Measurements from ENCODE around the gene TTYH3.
A peak's percentile ranks its signal among the peaks of the same experiment; 100 is the strongest.
"Not testable (repeated sequence)": the region's sequence is repeated elsewhere in the genome, so short reads cannot be mapped to it uniquely, and the experiment has no call there.

Gene TTYH3

DNA sequence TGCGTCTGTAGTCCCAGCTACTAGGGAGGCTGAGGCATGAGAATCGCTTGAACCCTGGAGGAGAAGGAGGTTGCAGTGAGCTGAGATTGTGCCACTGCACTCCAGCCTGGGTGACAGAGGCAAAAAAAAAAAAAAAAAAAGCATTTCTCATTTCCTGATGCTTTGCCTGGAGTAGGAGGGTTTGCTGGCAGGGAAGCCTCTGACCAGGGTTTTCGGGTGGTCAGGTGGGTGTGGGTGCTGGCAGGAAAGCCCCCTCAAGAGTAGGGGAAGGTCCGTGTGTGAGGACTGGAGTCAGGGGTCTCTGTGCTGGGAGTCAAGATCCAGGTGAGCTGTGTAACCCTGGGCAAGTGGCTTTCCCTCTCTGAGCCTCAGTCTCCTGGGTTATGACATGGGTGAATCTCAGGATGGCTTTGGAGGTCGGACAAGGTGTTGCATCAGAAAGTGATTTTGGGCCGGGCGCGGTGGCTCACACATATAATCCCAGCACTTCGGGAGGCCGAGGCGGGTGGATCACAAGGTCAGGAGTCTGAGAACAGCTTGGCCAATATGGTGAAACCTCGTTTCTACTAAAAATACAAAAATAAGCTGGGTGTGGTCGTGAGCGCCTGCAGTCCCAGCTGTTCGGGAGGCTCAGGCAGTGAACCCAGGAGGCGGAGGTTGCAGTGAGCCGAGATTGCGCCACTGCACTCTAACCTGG is 59.4 kb downstream of the TTYH3 start:
- no peak for DNase-seq

DNA sequence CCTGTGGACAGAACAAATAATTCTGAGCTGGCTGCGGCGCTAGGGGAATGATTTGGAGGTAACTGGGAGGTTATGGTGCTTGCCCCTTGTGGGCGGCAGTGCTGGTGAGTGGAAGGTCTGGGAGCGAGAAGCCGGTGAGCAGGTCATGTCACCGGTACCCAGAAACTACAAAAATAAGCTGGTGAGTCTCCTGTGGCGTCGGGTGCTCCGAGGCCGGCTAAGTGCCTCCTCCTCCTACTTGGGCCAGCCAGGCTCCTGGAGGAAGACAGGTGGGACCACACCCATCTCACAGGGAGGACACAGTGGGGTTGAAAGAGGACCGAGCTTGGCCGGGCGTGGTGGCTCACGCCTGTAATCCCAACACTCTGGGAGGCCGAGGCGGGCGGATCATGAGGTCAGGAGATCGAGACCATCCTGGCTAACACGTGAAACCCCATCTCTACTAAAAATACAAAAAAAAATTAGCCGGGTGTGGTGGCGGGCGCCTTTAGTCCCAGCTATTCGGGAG is 60.2 kb downstream of the TTYH3 start:
- DNase-seq = not testable (repeated sequence)

DNA sequence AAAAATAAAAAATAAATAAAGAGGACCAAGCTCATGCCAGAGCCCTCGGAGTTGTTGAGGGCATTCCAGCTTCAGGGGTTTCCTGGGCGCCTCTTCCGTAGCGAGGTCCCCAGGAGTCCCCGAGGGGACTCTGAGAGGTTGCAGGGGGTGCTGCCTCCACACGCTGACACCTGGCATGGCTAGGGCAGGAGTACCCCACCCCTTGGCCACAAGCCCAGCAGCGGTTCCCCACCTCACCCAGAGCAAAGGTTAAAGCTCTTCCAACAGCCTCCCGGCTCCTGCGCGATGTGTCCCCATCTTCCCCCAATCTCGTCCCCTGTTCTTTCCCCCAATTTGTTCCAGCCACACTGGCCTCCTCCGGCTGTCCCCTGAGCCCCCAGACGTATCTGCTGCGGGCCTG is 60.8 kb downstream of the TTYH3 start:
- DNase-seq = no peak

DNA sequence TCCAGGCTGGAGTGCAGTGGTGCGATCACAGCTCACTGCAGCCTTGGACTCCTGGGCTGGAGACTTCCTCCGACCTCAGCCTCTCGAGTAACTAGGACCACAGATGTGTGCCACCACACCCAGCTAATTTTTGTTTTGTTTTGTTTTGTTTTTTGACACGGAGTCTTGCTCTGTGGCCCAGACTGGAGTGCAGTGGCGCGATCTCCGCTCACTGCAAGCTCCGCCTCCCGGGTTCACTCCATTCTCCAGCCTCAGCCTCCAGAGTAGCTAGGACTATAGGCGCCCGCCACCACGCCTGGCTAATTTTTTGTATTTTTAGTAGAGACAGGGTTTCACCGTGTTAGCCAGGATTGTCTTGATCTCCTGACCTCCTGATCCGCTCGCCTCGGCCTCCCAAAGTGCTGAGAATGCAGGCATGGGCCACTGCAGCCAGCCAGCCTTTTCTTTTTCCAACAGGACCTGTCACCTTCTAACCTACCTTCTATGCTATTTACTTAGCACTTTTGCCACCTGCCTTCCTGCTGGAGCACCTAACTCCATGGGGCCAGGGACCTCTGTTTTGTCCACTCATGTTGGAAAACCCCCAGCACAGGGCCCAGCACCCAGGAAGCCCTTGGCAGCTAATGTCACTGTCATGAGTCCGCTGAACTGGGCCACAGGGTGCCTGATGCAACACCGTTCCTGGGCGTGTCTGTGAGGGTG is 61.8 kb downstream of the TTYH3 start:
- not testable (repeated sequence) for DNase-seq

DNA sequence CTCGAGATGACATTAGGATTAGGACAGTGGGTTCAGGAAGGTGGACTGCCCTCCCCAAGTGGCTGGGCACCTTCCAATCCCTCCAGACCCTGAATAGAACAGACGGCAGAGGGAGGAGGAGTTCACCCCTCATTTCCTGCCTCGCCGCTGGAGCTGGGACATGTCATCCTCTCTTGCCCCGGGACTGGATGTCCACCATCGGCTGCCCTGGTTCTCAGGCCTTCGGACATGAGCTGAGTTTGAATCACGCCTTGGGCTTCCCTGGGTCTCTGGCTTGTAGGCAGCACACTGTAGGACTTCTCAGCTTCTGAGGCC is 62.3 kb downstream of the TTYH3 start:
- not testable (repeated sequence) for DNase-seq

DNA sequence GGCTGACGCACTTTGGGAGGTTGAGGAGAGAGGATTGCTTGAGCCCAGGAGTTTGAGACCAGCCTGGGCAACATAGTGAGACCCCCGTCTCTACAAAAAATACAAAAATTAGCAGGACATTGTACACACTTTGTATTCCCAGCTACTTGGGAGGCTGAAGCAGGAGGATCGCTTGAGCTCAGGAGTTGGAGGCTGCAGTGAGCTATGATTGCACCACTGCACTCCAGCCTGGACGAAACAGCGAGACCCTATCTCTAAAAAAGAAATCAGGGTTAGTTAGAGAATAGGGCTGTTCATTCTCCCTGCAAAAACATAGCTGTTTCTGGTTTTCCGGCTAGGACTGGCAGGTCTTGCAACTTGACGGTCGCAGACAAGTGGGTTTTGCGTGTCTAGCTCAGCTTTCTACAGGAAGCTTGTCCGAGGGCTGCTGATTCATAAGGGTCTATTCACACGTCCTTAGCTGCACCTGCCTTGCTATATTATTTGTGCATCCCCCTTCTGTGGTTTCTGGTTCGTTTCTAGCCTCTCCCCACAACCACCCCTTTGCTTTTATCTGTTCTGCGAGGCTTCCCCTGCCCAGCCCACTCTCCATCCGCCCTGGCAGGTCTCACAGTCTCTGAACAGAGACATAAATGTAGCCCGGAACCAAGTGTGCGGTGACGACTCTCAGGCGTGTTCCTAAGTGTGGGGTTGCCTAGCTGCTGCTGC is 66.9 kb downstream of the TTYH3 start:
- peak; percentile 53 to 66 for DNase-seq

DNA sequence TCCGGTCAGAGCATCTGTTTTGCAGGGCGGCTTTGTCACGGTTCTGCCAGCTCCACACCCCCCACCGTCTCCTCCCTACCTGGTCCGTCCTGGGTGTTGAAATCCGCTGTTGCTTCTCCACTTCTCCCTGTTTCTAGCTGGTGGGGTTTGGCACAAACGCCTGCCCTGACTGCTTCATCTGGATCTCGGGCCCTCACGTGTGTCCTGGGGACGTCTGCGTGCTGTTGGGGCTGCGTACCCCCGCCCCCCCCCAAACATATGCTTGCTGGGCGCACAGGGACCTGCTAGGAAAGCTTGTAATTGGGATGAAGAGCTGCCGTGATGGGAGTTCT is 67.5 kb downstream of the TTYH3 start:
- no peak for DNase-seq

DNA sequence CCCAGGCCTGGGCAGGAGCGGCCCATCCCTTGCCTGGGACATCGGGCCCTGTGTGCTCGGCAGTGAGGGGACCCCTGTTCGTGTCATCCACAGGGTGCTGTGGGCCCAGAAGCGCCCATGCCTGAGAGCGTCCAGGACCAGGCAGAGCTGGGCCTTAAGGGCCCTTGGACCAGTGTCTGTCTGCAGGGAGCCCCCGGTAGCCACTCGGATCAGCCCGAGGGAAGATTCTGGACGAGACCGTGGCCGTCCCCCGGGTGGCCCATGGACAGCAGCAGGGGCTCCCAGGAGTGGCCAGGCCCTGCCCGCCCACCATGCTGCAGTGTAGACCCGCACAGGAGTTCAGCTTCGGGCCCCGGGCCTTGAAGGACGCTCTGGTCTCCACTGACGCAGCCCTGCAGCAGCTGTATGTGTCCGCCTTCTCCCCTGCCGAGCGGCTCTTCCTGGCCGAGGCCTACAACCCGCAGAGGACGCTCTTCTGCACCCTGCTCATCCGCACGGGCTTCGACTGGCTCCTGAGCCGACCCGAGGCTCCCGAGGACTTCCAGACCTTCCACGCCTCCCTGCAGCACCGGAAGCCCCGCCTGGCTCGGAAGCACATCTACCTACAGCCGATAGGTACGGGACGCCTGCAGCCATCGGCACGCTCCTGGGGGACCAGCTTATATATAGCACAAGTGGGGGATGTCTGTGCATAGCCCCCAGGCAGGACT is 68.5 kb downstream of the TTYH3 start:
- DNase-seq = no peak

DNA sequence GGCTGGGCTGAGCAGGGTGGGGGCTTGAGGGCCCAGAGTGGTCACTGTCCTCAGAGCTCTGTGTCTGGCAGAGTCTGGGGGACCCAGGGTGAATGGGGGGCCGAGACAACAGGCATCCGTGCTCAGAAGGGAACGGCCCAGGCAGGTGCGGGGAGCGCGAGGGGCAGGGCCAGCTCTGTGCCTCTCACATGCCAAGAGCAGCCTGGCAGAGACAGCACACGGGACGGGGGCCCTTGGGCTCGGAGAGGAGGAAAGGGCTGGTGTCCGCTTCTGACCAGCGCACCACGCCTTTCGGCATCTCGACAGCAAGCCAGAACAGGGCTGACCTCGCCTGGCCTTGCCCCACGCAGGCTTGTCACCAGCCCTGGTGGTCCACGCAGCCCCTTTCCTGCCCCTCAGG is 69.6 kb downstream of the TTYH3 start:
- DNase-seq = no peak

DNA sequence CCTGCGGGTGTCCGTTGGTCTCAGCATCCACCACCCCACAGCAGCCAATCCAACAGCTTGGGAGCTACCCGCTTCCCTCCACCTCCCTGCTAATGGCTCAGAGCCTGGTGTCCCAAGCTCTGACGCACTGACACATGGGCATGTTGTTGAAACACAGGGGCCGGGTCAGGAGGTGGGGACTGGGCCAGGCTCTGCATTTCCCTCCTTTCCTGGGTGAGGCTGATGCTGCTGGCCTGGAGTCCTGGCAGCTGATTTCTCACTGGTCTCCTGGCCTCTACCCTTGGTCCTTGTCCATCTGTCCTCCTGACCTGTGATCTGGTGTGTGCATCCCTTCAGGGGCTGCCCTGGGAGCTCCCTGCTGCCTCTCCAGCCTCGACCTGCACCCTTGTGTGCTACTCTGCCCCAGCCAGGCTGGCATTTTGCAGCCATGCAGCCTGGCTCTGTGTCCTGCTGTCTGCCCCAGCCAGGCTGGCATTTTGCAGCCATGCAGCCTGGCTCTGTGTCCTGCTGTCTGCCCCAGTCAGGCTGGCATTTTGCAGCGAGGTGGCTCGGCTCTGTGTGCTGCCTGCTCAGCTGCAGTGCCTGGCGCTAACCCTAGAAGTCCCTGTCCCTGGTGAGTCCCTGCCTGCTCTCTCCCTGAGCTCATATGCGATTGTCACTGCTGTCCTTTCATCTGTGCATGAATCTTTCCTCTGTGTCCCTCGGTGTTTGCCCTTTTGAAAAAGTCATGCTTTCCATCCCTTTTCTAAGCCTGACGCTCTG is 70.2 kb downstream of the TTYH3 start:
- DNase-seq = no peak

DNA sequence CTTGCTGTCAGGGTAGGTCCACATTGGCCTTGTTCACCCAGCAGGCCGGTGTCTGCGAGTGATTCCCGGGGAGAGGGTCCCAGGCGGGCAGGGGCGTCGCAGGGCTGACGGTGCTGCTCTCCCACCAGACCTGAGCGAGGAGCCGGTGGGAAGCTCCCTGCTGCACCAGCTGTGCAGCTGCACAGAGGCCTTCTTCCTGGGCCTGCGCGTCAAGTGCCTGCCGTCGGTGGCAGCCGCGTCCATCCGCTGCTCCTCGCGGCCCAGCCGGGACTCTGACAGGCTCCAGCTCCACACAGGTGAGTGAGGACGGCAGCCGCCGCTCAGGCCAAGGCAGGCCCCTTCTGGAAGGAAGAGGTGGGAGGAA is 70.8 kb downstream of the TTYH3 start:
- no peak for DNase-seq

DNA sequence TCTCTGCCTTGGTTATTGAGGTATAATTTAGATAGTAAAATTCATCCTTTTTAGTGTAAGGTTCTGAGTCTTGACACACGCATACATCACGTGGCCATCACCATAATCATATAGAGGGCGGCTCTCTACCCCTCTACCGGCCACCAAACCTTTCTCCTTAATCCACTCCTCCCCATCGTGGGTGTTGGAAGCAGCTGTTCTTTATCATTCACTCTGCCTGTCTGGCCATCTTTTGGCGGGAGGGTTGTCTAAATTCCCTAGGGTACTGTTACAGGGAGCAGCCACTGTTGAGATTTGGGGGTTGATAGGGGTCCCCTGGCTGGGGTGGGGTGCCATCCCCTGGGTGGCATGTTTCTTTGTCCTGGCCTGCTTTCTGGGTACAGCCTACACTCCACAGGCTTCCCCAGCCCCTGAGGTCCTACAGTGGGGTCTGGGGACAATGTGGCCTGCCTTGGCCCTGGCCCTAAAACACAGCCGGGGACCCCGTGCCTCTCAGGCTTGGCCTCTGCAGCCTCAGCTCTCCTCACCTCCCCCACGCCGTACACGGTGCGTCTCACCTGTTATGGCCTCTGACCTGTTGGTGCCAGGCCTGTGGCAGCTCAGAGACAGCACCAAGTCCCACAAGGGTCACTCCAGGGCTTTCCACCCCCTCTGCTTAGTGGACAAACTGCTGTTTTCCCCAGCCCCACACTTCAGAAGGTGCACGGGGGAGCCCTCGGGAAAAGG is 73.7 kb downstream of the TTYH3 start:
- DNase-seq = no peak

DNA sequence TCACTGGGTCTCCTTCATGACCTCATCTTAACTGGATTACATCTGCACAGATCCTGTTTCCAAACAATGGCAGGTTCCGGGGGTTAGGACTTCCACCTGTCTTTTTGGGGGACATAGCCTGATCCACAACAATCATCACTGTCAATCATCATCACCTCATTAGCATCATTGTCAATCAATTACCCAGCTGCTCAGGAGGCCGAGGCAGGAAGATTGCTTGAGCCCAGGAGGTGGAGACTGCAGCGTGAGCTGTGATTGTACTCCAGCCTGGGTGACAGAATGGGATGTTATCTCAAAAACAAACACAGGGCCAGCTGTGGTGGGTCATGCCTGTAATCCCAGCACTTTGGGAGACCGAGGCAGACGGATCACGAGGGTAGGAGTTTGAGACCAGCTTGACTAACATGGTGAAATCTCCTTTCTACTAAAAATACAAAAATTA is 74.9 kb downstream of the TTYH3 start:
- no peak for DNase-seq

DNA sequence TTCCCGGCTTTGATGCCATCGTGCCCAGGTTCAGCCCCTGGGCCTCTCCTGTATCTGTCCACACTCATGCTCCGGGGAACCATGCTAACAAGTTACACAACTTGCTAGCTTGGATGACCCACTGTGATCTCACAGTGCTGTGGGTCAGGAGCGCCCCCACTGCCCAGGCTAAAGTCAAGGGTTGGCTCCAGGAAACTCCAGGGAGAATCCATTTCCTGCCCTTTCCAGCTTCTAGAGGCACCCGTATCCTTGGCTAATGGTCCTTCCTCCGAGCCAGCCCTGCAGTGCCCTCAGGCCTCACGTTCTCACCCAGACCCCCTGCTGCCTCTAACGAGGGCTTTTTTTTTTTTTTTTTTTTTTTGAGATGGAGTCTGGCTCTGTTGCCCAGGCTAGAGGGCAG is 75.7 kb downstream of the TTYH3 start:
- DNase-seq = no peak

DNA sequence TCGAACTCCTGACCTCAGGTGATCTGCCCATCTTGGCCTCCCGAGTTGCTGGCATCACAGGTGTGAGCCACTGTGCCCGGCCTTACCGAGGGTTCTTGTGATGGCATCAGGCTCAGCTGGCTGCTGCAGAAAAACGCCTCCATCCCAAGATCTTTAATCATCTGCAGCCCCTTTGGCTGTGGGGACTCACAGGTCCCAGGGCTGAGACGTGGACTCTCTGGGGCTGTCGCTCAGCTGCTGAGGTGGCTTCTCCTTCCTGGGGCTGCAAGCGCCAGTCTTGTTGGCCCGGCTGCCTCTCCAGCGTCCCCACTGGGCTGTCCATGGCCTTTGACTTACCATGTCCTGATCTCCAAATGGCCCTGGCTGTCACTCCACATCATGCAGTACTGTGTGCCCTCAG is 76.3 kb downstream of the TTYH3 start:
- DNase-seq = no peak

DNA sequence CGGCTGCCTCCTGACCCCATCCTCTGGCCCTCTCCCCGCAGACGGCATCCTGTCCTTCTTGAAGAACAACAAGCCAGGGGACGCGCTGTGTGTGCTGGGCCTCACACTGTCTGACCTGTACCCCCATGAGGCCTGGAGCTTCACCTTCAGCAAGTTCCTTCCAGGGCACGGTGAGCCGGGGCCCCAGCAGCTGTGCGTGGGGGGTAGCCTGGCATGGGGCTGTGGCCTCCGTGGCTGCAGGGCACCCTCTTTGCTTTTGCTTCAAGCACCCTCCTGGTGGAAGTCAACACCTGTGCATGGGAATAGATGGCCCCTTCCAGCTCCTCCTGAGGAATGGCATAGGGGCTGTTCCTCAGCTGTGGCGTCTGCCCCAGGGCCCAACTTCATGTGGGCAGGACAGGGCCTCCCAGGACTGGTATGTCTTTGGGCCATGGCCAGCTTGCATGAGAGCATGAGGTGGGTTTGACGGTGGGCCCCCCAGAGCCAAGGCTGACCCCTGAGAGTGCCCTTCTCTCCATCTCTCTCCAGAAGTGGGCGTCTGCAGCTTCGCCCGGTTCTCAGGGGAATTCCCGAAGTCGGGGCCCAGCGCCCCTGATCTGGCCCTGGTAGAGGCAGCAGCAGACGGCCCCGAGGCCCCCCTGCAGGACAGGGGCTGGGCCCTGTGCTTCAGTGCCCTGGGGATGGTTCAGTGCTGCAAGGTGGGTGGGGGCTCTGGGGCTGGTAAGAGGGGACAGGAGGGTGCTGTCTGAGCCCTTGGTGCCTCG is 76.9 kb downstream of the TTYH3 start:
- no peak for DNase-seq

DNA sequence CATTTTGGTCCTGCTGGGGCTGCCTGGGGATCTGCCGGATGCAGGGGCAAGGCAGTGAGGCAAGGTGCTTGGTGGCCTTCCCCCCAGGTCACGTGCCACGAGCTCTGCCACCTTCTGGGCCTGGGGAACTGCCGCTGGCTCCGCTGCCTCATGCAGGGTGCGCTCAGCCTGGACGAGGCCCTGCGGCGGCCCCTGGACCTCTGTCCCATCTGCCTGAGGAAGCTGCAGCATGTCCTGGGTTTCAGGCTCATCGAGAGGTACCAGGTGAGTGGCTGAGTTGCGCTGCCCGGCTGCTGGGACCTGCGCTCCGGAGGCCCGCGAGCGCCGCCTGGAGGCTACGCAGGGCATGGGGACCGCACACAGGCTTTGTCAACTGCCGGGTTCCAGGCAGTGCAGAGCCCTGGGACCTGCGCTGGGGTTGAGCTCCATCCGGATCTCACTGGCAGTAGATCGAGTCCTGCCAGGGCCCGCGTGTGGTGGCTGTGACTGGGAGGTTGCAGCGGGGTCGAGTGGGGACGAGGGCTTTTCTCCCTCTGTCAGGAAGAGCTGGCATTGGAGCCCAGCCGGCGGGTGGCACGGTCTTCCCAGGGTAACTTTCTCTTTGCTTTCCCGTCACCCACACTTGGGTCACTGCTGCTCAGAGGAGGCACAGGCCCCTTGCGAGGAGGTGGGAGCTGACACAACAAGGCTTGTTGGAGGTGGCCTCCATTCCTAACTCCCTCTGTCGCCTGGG is 77.9 kb downstream of the TTYH3 start:
- peak; percentile 79 to 85 for DNase-seq

DNA sequence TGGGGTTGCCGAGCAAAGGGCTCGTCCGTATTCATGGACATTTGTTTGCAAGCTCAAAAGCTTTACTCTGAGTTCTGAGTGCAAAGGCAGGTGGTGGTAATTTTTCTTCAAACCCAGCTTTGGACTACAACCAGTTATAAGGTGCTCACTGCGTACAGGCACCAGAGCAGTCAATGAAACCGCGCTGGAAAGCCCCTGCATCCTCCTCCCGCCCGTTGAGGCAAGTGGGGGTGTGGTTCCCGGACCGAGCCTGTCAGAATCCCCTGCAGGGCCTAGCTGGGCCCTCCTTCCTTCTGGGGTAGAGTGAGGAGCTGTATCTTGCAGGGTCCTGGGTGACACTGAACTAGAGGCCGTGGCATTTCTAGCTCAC is 78.5 kb downstream of the TTYH3 start:
- peak; percentile 55 to 58 for DNase-seq

DNA sequence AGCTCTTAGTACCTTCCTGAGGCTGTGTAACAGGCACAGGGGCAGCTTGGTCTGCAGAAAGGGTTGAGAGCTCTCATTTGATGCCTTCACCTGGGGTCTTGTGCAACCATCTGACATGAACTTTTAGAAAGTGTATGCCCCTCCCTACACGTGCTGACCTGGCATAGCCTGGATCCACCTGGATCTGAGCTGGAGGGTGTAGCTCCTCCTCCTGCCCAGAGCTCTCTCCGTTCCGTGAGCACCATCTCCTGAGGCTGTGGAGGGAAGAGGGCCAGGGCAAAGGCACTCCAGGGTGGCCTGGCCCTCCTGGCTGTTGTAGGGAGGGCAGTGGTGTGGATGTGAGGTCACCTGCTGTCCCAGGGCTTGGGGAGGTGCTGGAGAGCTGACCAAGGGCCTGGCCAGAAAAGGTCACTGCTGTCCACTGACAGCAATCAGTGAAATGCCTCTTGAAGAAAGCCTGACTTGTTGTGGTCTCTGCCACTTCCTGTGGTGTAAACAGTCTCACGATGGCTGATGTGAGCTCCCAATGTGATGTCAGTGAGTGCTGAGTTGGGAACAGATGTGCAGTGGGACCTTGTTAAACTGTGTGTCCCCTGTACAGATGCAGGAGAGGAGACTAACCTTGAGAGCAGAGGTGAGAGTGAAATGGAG is 79.2 kb downstream of the TTYH3 start:
- DNase-seq = no peak

Measured in stimulated activated CD4-positive, alpha-beta T cell treated with anti-CD3 and anti-CD28 coated beads, Interleukin-2, amount 100 ng/mL, for 24 hours (primary cell).